Epithelial cell of proximal tubule (primary cell): ENCODE results near the gene PRR36. TPM values are rescaled to one million over a fixed set of nuclear protein-coding genes. Genes with fewer than 3 reads are reported as not detected.
A peak's percentile ranks its signal among the peaks of the same experiment; 100 is the strongest.

Experiments used
- DNase-seq: peaks from one replicate; pipeline ENCODE4 v3.0.0-alpha.2; 2011; ENCODE audit warnings: low read depth
- H3K4me3 ChIP-seq: 2 replicates; pipeline ENCODE4 v1.5.1; 2011; ENCODE audit warnings: low read depth, mild to moderate bottlenecking, low read length
- CTCF ChIP-seq: conservative IDR thresholded peaks from 2 replicates; pipeline ENCODE4 v1.5.1; 2012; ENCODE audit warnings: low read depth, mild to moderate bottlenecking, low read length
- total RNA-seq: library from RNA; depleted of rRNA; stranded (reverse); fragments of >200 nt; gene quantifications from 2 replicates; pipeline ENCODE4 v1.2.3, GENCODE V29; 2015

PRR36 gene
- total RNA-seq, 1 donor from 2014 or later, result 0.81 TPM

- no peak for DNase-seq
- no peak for TF ChIP-seq CTCF
- peak overlapping the region; percentile 72 for H3K4me3 ChIP-seq
Measured at GRCh38 chr19:7902796-7903243, 28.6 kb upstream of the PRR36 start.

GRCh38 chr19:7901337-7901736 lies 27.1 kb upstream of the PRR36 start:
- no peak overlapping the region for H3K4me3 ChIP-seq
- TF ChIP-seq CTCF, result no peak
- DNase-seq, result no peak

- DNase-seq, result no peak
- no peak overlapping the region for H3K4me3 ChIP-seq
- TF ChIP-seq CTCF, result no peak
Measured at GRCh38 chr19:7900931-7901330, 26.7 kb upstream of the PRR36 start.

- H3K4me3 ChIP-seq, result no peak overlapping the region
- TF ChIP-seq CTCF, result no peak
- no peak for DNase-seq
Measured at GRCh38 chr19:7900401-7900870, 26.2 kb upstream of the PRR36 start.

GRCh38 chr19:7899751-7900378 lies 25.7 kb upstream of the PRR36 start:
- TF ChIP-seq CTCF, result no peak
- H3K4me3 ChIP-seq, result no peak overlapping the region
- no peak for DNase-seq

GRCh38 chr19:7898967-7899366 lies 24.8 kb upstream of the PRR36 start:
- no peak for TF ChIP-seq CTCF
- no peak for DNase-seq
- H3K4me3 ChIP-seq, result no peak overlapping the region

- no peak for DNase-seq
- TF ChIP-seq CTCF, result no peak
- no peak overlapping the region for H3K4me3 ChIP-seq
Measured at GRCh38 chr19:7897292-7897691, 23.1 kb upstream of the PRR36 start.
